Epithelial cell of esophagus (primary cell): ENCODE results near the gene LDLRAD2.
"Not testable (repeated sequence)": the region's sequence is repeated elsewhere in the genome, so short reads cannot be mapped to it uniquely, and the experiment has no call there.

Source experiments
- DNase-seq: peaks from one replicate; pipeline ENCODE4 v3.0.0; 2010; ENCODE audit warnings: low read depth
- H3K4me3 ChIP-seq: 2 replicates; pipeline ENCODE4 v1.5.1; 2011; ENCODE audit warnings: mild to moderate bottlenecking, low read length, control low read depth
- CTCF ChIP-seq: IDR thresholded peaks from 2 replicates; pipeline ENCODE4 v1.5.1; 2011; ENCODE audit warnings: low read depth, mild to moderate bottlenecking, low read length, control low read depth, inconsistent platforms; ENCODE audit not compliant: insufficient read depth; ENCODE audit errors: missing control alignments

The LDLRAD2 gene

GRCh38 chr1:21822349-21822748 is 10.3 kb downstream of the LDLRAD2 start:
- H3K4me3 ChIP-seq: no peak overlapping the region
- no peak for DNase-seq
- no peak for TF ChIP-seq CTCF

- TF ChIP-seq CTCF: no peak
- H3K4me3 ChIP-seq: no peak overlapping the region
- DNase-seq: no peak
Observed at GRCh38 chr1:21823206-21823979, 11.3 kb downstream of the LDLRAD2 start.

- no peak for TF ChIP-seq CTCF
- no peak for DNase-seq
- no peak overlapping the region for H3K4me3 ChIP-seq
Observed at GRCh38 chr1:21823980-21824702, 12.1 kb downstream of the LDLRAD2 start.

GRCh38 chr1:21824926-21825325 is 12.9 kb downstream of the LDLRAD2 start:
- TF ChIP-seq CTCF: no peak
- no peak overlapping the region for H3K4me3 ChIP-seq
- DNase-seq: no peak

GRCh38 chr1:21825393-21825792 is 13.3 kb downstream of the LDLRAD2 start:
- no peak for TF ChIP-seq CTCF
- DNase-seq: no peak

GRCh38 chr1:21826694-21827093 is 14.6 kb downstream of the LDLRAD2 start:
- not testable (repeated sequence) for H3K4me3 ChIP-seq, DNase-seq

More at GRCh38 chr1:21825393-21825792, 13.3 kb downstream of the LDLRAD2 start:
- no peak overlapping the region for H3K4me3 ChIP-seq

GRCh38 chr1:21827141-21827679 is 15.1 kb downstream of the LDLRAD2 start:
- no peak for TF ChIP-seq CTCF
- H3K4me3 ChIP-seq: no peak overlapping the region
- no peak for DNase-seq
